Fibroblast of villous mesenchyme (primary cell): ENCODE measurements around the gene STEAP3. TPM values are rescaled to one million over a fixed set of nuclear protein-coding genes. Genes with fewer than 3 reads are reported as not detected.
"Not testable (repeated sequence)": the region's sequence is repeated elsewhere in the genome, so short reads cannot be mapped to it uniquely, and the experiment has no call there.

Source experiments
- DNase-seq: peaks from one replicate; pipeline ENCODE4 v3.0.0-alpha.2; 2010; ENCODE audit warnings: low read depth
- H3K4me3 ChIP-seq: 2 replicates; pipeline ENCODE4 v1.5.1; 2011; ENCODE audit warnings: low read depth, mild to moderate bottlenecking, low read length
- CTCF ChIP-seq: IDR thresholded peaks from 2 replicates; pipeline ENCODE4 v1.5.1; 2012; ENCODE audit warnings: low read depth, mild to moderate bottlenecking, low read length; ENCODE audit not compliant: insufficient read depth
- total RNA-seq: library from RNA; depleted of rRNA; stranded (reverse); fragments of >200 nt; gene quantifications from 2 replicates; pipeline ENCODE4 v1.2.3, GENCODE V29; 2012

The STEAP3 gene
- total RNA-seq, 1 donor, result 17.7 TPM

- H3K4me3 ChIP-seq, result no peak overlapping the region
- DNase-seq, result no peak
- no peak for TF ChIP-seq CTCF
Observed at GRCh38 chr2:119276864-119277263, 53.2 kb downstream of the STEAP3 start.

GRCh38 chr2:119278385-119278784, 54.8 kb downstream of the STEAP3 start:
- H3K4me3 ChIP-seq, DNase-seq: not testable (repeated sequence)

GRCh38 chr2:119278946-119279345, 55.3 kb downstream of the STEAP3 start:
- no peak for TF ChIP-seq CTCF
- no peak for DNase-seq

GRCh38 chr2:119279666-119280065, 56.0 kb downstream of the STEAP3 start:
- no peak for TF ChIP-seq CTCF
- no peak overlapping the region for H3K4me3 ChIP-seq
- DNase-seq, result no peak

More at GRCh38 chr2:119278946-119279345, 55.3 kb downstream of the STEAP3 start:
- H3K4me3 ChIP-seq, result no peak overlapping the region

GRCh38 chr2:119280680-119281079, 57.0 kb downstream of the STEAP3 start:
- no peak for DNase-seq
- TF ChIP-seq CTCF, result no peak
- H3K4me3 ChIP-seq, result no peak overlapping the region

GRCh38 chr2:119282146-119282995, 58.7 kb downstream of the STEAP3 start:
- TF ChIP-seq CTCF, result no peak
- no peak for DNase-seq
- no peak overlapping the region for H3K4me3 ChIP-seq

- no peak overlapping the region for H3K4me3 ChIP-seq
- DNase-seq, result no peak
- TF ChIP-seq CTCF, result no peak
Observed at GRCh38 chr2:119282996-119283511, 59.4 kb downstream of the STEAP3 start.
